Transverse colon (tissue), 3 donors: ENCODE results near the gene SLK.

Source experiments
- CTCF ChIP-seq, 5 experiments: fragments of 200-600 bp in 3 of 5; fragments of 450-650 bp in 2 of 5; sonication (generic) in 3 of 5; IDR thresholded peaks; 1 replicate in 2 of 5; 2 replicates in 3 of 5; pipeline ENCODE4 v1.5.1; 2016 to 2017; ENCODE audit warnings: antibody characterized with exemption in 5 of 5, inconsistent platforms in 3 of 5, mild to moderate bottlenecking in 2 of 5, moderate library complexity in 1 of 5
- POLR2A ChIP-seq: fragments of 450-650 bp; IDR thresholded peaks from one replicate; pipeline ENCODE4 v1.6.1; 2016; ENCODE audit warnings: antibody characterized with exemption, mild to moderate bottlenecking, moderate library complexity

- TF ChIP-seq CTCF (IDR thresholded peaks at IDR 0.05) (no peak), POLR2A (no peak)
Observed at GRCh38 chr10:104067525-104067924, 100.6 kb downstream of the SLK start.
